Mesenchymal stem cell (in vitro differentiated cells and primary cell): Measurements from ENCODE around the gene PTPRN2.

Experiments
- DNase-seq: peaks from one replicate; pipeline ENCODE4 v3.0.0-alpha.2; 2013
- H2AFZ ChIP-seq: one replicate; pipeline ENCODE4 v1.6.1; 2013; ENCODE audit warnings: low read depth, mild to moderate bottlenecking, control low read depth, inconsistent platforms, low read length, moderate library complexity
- H2AK5ac ChIP-seq: 2 replicates; pipeline ENCODE4 v1.6.1; 2013; ENCODE audit warnings: low read length, moderate library complexity, mild to moderate bottlenecking, inconsistent platforms; ENCODE audit not compliant: severe bottlenecking
- H2BK120ac ChIP-seq: one replicate; pipeline ENCODE4 v1.6.1; 2013; ENCODE audit warnings: low read depth, mild to moderate bottlenecking, inconsistent platforms, low read length, moderate library complexity
- H2BK12ac ChIP-seq, 2 experiments: one replicate each; pipeline ENCODE4 v1.6.1; 2013; ENCODE audit warnings: inconsistent platforms in 2 of 2, low read length in 2 of 2, mild to moderate bottlenecking in 2 of 2, moderate library complexity in 2 of 2, control low read depth in 1 of 2
- H2BK15ac ChIP-seq: one replicate; pipeline ENCODE4 v1.6.1; 2013; ENCODE audit warnings: mild to moderate bottlenecking, low read depth, inconsistent platforms; ENCODE audit not compliant: poor library complexity, severe bottlenecking
- H2BK5ac ChIP-seq: 2 replicates; pipeline ENCODE4 v1.6.1; 2013; ENCODE audit warnings: low read depth, mild to moderate bottlenecking, low read length, control low read depth, inconsistent platforms; ENCODE audit not compliant: poor library complexity, severe bottlenecking
- H3K14ac ChIP-seq, 2 experiments: one replicate each; pipeline ENCODE4 v1.6.1; 2013; ENCODE audit warnings: inconsistent platforms in 2 of 2, low read length in 2 of 2, control low read depth in 1 of 2, mild to moderate bottlenecking in 1 of 2, moderate library complexity in 1 of 2
- H3K18ac ChIP-seq, 2 experiments: one replicate each; pipeline ENCODE4 v1.6.1; 2013; ENCODE audit warnings: inconsistent platforms in 2 of 2, low read length in 2 of 2, control low read depth in 1 of 2, low read depth in 1 of 2, mild to moderate bottlenecking in 1 of 2
- H3K23ac ChIP-seq, 2 experiments: one replicate each; pipeline ENCODE4 v1.6.1; 2013; ENCODE audit warnings: inconsistent platforms in 2 of 2, low read length in 2 of 2, mild to moderate bottlenecking in 2 of 2, moderate library complexity in 2 of 2, control low read depth in 1 of 2
- H3K27ac ChIP-seq: 2 replicates; pipeline ENCODE4 v1.5.1; 2013; ENCODE audit warnings: mild to moderate bottlenecking, moderate library complexity, low read length, control low read depth, inconsistent platforms; ENCODE audit not compliant: poor library complexity, severe bottlenecking
- H3K27me3 ChIP-seq, 2 experiments: 2 replicates each; pipeline versions ENCODE4 v1.6.1 to v1.7.0; 2013; ENCODE audit warnings: low read length in 2 of 2, mild to moderate bottlenecking in 2 of 2, moderate library complexity in 2 of 2, control low read depth in 1 of 2, inconsistent platforms in 1 of 2; ENCODE audit not compliant: control insufficient read depth in 1 of 2, insufficient read depth in 1 of 2
- H3K36me3 ChIP-seq, 2 experiments: 2 replicates each; pipeline versions ENCODE4 v1.6.1 to v1.7.0; 2013; ENCODE audit warnings: low read length in 2 of 2, control low read depth in 1 of 2, inconsistent platforms in 1 of 2, low read depth in 1 of 2, mild to moderate bottlenecking in 1 of 2; ENCODE audit not compliant: insufficient read depth in 2 of 2, control insufficient read depth in 1 of 2
- H3K4ac ChIP-seq, 2 experiments: one replicate each; pipeline ENCODE4 v1.6.1; 2013; ENCODE audit warnings: inconsistent platforms in 2 of 2, low read length in 2 of 2, mild to moderate bottlenecking in 2 of 2, moderate library complexity in 2 of 2, control low read depth in 1 of 2, low read depth in 1 of 2
- H3K4me1 ChIP-seq: 2 replicates; pipeline ENCODE4 v1.6.1; 2013; ENCODE audit warnings: low read depth, low read length, control low read depth; ENCODE audit not compliant: control insufficient read depth, insufficient read depth
- H3K4me2 ChIP-seq: 2 replicates; pipeline ENCODE4 v1.6.1; 2013; ENCODE audit warnings: low read length, mild to moderate bottlenecking, inconsistent platforms; ENCODE audit not compliant: poor library complexity, severe bottlenecking
- H3K4me3 ChIP-seq, 2 experiments: 2 replicates each; pipeline versions ENCODE4 v1.5.1 to v1.7.0; 2013; ENCODE audit warnings: low read length in 2 of 2, mild to moderate bottlenecking in 2 of 2, control low read depth in 1 of 2, low read depth in 1 of 2; ENCODE audit not compliant: insufficient read depth in 1 of 2
- H3K79me1 ChIP-seq: replicated peaks from 2 replicates; pipeline ENCODE4 v1.6.1; 2013; ENCODE audit warnings: mild to moderate bottlenecking, control low read depth, low read length, inconsistent platforms; ENCODE audit not compliant: poor library complexity, severe bottlenecking
- H3K9ac ChIP-seq: 2 replicates; pipeline ENCODE4 v1.7.0; 2013; ENCODE audit warnings: mild to moderate bottlenecking, low read length, moderate library complexity
- H3K9me3 ChIP-seq: 2 replicates; pipeline ENCODE4 v1.7.0; 2013; ENCODE audit warnings: mild to moderate bottlenecking, low read length; ENCODE audit not compliant: control insufficient read depth
- H4K8ac ChIP-seq: one replicate; pipeline ENCODE4 v1.6.1; 2013; ENCODE audit warnings: inconsistent platforms, mild to moderate bottlenecking, low read length, moderate library complexity
- H4K91ac ChIP-seq: one replicate; pipeline ENCODE4 v1.6.1; 2013; ENCODE audit warnings: mild to moderate bottlenecking, low read length, inconsistent platforms
- WGBS: methylation state at CpG from one replicate; pipeline ENCODE4 v1.1.7; 2013; ENCODE audit warnings: mixed read lengths; 5-methylcytosine and 5-hydroxymethylcytosine counted together

Gene PTPRN2

GRCh38 chr7:158590181-158590530, 2.5 kb upstream of the PTPRN2 start:
- Histone ChIP-seq H3K4ac (no peak overlapping the region), H2BK5ac (no peak overlapping the region), H3K79me1 (no peaks in the 10 kb centered on the region), H3K9me3 (peaks cover 2% of the 10 kb centered on the region), H3K18ac (no peak overlapping the region), H3K27ac (no peak overlapping the region), H3K4me2 (no peak overlapping the region), H3K23ac (no peak overlapping the region), H3K9ac (no peak overlapping the region), H3K27me3 (peaks cover 15 to 36% of the 10 kb centered on the region in 2 experiments), H3K4me1 (peaks cover 7% of the 10 kb centered on the region), H3K14ac (no peak overlapping the region), H4K8ac (no peak overlapping the region), H4K91ac (no peak overlapping the region), H2AFZ (no peak overlapping the region), H3K36me3 (no peaks in the 10 kb centered on the region), H2BK15ac (no peak overlapping the region), H2BK120ac (no peak overlapping the region), H3K4me3 (no peak overlapping the region), H2AK5ac (no peak overlapping the region), H2BK12ac (no peak overlapping the region)
- 82% methylated on average over 12 of the region's 12 CpGs for WGBS
- no peak for DNase-seq

GRCh38 chr7:158589653-158590052, 2.0 kb upstream of the PTPRN2 start:
- no peaks in the 10 kb centered on the region for H3K36me3 ChIP-seq
- H2BK12ac ChIP-seq = no peak overlapping the region
- peaks cover 7% of the 10 kb centered on the region for H3K4me1 ChIP-seq
- H2BK15ac ChIP-seq = no peak overlapping the region
- peaks cover 2% of the 10 kb centered on the region for H3K9me3 ChIP-seq
- no peak overlapping the region for H4K91ac ChIP-seq
- H3K23ac ChIP-seq = no peak overlapping the region
- no peaks in the 10 kb centered on the region for H3K79me1 ChIP-seq
- H3K14ac ChIP-seq = no peak overlapping the region
- H3K9ac ChIP-seq = no peak overlapping the region
- H3K27me3 ChIP-seq = peaks cover 18 to 41% of the 10 kb centered on the region in 2 experiments
- no peak for DNase-seq
- H3K27ac ChIP-seq = no peak overlapping the region
- no peak overlapping the region for H3K4me3 ChIP-seq
- H2BK5ac ChIP-seq = no peak overlapping the region
- no peak overlapping the region for H3K4ac ChIP-seq
- H2AK5ac ChIP-seq = no peak overlapping the region
- no peak overlapping the region for H3K18ac ChIP-seq
- no peak overlapping the region for H4K8ac ChIP-seq
- no peak overlapping the region for H2BK120ac ChIP-seq
- 64% methylated on average over 1 of the region's 1 CpG for WGBS
- no peak overlapping the region for H2AFZ ChIP-seq
- H3K4me2 ChIP-seq = no peak overlapping the region

- Histone ChIP-seq H2BK5ac (no peak overlapping the region), H3K14ac (no peak overlapping the region), H3K4me2 (no peak overlapping the region), H3K4ac (no peak overlapping the region), H3K18ac (no peak overlapping the region), H3K4me3 (no peak overlapping the region), H2BK15ac (no peak overlapping the region), H2BK120ac (no peak overlapping the region), H3K9me3 (peaks cover 2% of the 10 kb centered on the region), H3K23ac (no peak overlapping the region), H4K91ac (no peak overlapping the region), H3K79me1 (no peaks in the 10 kb centered on the region), H2AFZ (no peak overlapping the region), H3K9ac (no peak overlapping the region), H3K27ac (no peak overlapping the region), H2BK12ac (no peak overlapping the region), H3K4me1 (peaks cover 7% of the 10 kb centered on the region), H4K8ac (no peak overlapping the region), H3K36me3 (no peaks in the 10 kb centered on the region), H2AK5ac (no peak overlapping the region), H3K27me3 (peaks cover 21 to 48% of the 10 kb centered on the region in 2 experiments)
- WGBS = 83% methylated on average over 13 of the region's 16 CpGs
- no peak for DNase-seq
Measured at GRCh38 chr7:158588878-158589442, 1.3 kb upstream of the PTPRN2 start.

GRCh38 chr7:158588085-158588877, 658 bp upstream of the PTPRN2 start:
- peaks cover 7% of the 10 kb centered on the region for H3K4me1 ChIP-seq

More at GRCh38 chr7:158588085-158588877, 658 bp upstream of the PTPRN2 start:
- H4K91ac ChIP-seq = no peak overlapping the region
- H3K18ac ChIP-seq = no peak overlapping the region
- H3K27me3 ChIP-seq = peaks cover 21 to 49% of the 10 kb centered on the region in 2 experiments
- H3K36me3 ChIP-seq = no peaks in the 10 kb centered on the region
- H3K14ac ChIP-seq = no peak overlapping the region
- no peak overlapping the region for H2BK5ac ChIP-seq
- H3K4ac ChIP-seq = no peak overlapping the region
- no peaks in the 10 kb centered on the region for H3K79me1 ChIP-seq
- no peak overlapping the region for H3K4me2 ChIP-seq
- H3K9me3 ChIP-seq = peaks cover 2% of the 10 kb centered on the region
- no peak for DNase-seq
- H3K23ac ChIP-seq = no peak overlapping the region
- H2BK15ac ChIP-seq = no peak overlapping the region
- peak overlapping the region in 1 of 2 experiments; percentile 39 for H3K4me3 ChIP-seq
- H3K27ac ChIP-seq = no peak overlapping the region
- WGBS = 19% methylated on average over 61 of the region's 63 CpGs
- no peak overlapping the region for H4K8ac ChIP-seq
- no peak overlapping the region for H2AFZ ChIP-seq
- H3K9ac ChIP-seq = no peak overlapping the region
- H2BK12ac ChIP-seq = no peak overlapping the region
- no peak overlapping the region for H2AK5ac ChIP-seq
- no peak overlapping the region for H2BK120ac ChIP-seq
